GM12801 (cell line): ENCODE data around the gene GAB3.

Source experiments
- TF ChIP-seq, protein P1 (sequence below): IDR thresholded peaks from one replicate; pipeline ENCODE4 v1.5.1; 2011; ENCODE audit warnings: control low read depth; ENCODE audit not compliant: insufficient read length; ENCODE audit errors: extremely low read depth

GAB3 gene

DNA sequence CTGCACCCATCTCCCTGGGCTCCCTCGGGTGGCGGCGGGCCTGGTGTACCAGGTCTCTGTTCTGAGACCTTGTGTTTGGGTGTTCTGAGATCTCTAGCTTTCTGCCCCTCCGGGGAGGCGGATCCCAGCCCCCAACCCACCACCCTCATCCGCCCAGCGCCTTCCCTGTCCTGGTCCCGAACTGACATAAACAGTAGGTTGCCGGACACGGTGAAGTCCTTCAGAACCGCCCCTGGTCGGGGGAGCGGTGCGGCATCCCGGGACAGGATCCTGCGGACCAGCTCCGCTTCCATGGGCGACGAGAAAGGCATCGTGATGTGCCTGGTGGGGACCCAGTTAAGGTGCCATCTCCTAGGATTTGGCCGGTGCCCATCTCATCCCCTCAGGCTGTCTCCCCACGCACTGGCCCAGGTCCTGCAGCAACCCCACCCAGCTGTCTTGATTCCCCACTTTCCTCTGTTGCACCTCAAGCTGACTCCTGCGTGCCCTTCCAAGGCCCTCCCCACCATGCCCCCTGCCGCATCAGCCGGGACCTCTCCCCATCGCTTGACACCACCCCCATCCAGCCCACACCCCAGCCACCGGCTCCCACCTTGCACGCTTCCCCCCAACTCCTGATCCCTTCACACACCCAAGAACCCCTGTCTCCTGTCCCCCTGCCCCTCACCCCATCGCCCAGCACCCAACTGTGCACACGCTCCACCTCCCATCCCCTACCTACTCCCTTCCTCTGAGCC is 98.4 kb downstream of the GAB3 start:
- TF ChIP-seq, protein P1, sequence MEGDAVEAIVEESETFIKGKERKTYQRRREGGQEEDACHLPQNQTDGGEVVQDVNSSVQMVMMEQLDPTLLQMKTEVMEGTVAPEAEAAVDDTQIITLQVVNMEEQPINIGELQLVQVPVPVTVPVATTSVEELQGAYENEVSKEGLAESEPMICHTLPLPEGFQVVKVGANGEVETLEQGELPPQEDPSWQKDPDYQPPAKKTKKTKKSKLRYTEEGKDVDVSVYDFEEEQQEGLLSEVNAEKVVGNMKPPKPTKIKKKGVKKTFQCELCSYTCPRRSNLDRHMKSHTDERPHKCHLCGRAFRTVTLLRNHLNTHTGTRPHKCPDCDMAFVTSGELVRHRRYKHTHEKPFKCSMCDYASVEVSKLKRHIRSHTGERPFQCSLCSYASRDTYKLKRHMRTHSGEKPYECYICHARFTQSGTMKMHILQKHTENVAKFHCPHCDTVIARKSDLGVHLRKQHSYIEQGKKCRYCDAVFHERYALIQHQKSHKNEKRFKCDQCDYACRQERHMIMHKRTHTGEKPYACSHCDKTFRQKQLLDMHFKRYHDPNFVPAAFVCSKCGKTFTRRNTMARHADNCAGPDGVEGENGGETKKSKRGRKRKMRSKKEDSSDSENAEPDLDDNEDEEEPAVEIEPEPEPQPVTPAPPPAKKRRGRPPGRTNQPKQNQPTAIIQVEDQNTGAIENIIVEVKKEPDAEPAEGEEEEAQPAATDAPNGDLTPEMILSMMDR, result no peak

DNA sequence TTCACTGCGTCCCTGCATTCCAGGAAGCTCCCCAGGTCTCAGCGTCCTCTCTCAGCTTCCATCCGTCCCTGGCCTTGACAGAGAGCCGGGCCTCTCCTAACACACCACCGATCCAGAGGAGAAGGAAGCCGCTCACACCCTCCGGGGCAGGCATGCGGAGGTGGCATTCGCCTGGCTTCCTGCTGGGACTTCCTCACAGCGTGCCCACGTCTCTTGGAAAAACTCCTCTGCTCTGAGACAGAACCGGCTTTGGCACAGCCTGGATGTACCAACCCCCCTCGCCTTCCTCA is 100.7 kb downstream of the GAB3 start:
- TF ChIP-seq, protein P1, result no peak

DNA sequence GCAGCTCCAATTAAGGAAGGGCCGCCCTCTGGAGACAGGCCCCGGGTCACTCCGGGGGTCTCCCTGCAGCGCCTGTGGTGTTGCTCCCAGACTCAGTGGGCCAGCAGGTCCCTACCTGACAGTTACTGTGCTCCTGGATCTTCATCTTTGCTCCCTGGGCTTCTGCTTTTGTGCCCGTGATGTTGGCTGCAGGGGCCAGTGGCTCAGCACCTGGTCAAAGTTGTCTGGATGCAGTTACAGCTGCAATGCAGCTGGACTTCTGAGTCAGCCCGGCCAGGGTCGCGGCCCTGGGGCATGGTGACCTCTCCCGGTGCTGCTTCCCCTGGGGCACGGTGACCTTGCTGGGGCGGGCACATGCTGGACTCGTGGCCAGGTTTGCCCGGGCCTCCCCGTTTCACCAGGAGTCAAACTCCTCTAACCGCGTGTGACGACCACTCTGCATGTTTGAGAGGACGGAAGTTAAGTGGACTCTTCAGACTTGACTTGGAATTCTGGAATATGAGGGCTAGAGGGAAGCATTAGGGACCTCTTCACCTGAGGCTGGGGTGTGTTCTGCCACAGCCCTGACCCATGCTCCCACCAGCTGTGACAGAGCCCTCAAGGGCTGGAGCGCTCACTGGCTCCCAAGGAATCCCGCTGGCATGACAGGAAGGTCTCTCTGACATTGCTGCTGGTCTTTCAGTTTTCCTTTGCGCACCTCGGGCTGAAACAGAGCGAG is 101.2 kb downstream of the GAB3 start:
- TF ChIP-seq, protein P1, result no peak

DNA sequence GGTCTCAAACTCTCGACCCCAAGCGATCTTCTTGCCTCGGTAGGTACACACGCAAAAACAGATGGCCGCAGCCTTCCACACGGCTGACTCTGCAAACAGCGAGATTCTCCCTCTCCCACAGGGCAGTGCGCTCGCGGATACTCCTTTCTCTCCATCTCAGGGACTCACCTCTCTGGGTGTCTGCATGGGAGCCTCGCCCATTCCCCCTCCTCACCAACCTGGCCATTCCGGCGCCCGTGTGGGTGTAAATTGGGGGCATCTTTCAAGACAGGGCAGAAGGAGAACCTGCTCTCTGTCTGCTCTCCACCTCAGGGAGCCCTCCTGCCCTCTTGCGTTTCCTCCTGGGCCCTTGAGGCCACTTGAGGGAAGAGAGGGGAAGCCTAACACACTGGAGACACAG is 101.9 kb downstream of the GAB3 start:
- TF ChIP-seq, protein P1, result no peak
